UCSD-AML1 (cell line): ENCODE results near the gene MND1.
"Not testable (repeated sequence)": the region's sequence is repeated elsewhere in the genome, so short reads cannot be mapped to it uniquely, and the experiment has no call there.

Experiments used
- DNase-seq: peaks from one replicate; lab custom pipeline; 2025; ENCODE audit not compliant: unreplicated experiment; lab: John Stamatoyannopoulos, UW

The MND1 gene

GRCh38 chr4:153438916-153439756, 94.6 kb downstream of the MND1 start:
- peak; percentile 14 for DNase-seq

- no peak for DNase-seq
Observed at GRCh38 chr4:153439831-153440230, 95.3 kb downstream of the MND1 start.

GRCh38 chr4:153440475-153440874, 96.0 kb downstream of the MND1 start:
- no peak for DNase-seq

GRCh38 chr4:153447175-153447905, 102.9 kb downstream of the MND1 start:
- no peak for DNase-seq

GRCh38 chr4:153448003-153448731, 103.7 kb downstream of the MND1 start:
- no peak for DNase-seq

- no peak for DNase-seq
Observed at GRCh38 chr4:153449338-153449737, 104.8 kb downstream of the MND1 start.

- peak; percentile 28 for DNase-seq
Observed at GRCh38 chr4:153450544-153450917, 106.0 kb downstream of the MND1 start.

GRCh38 chr4:153451145-153451544, 106.7 kb downstream of the MND1 start:
- DNase-seq, result not testable (repeated sequence)

GRCh38 chr4:153451911-153452657, 107.6 kb downstream of the MND1 start:
- peak; percentile 9 for DNase-seq

- no peak for DNase-seq
Observed at GRCh38 chr4:153452658-153453378, 108.3 kb downstream of the MND1 start.

- DNase-seq, result no peak
Observed at GRCh38 chr4:153453402-153453801, 108.9 kb downstream of the MND1 start.

- no peak for DNase-seq
Observed at GRCh38 chr4:153458969-153459368, 114.5 kb downstream of the MND1 start.

- DNase-seq, result not testable (repeated sequence)
Observed at GRCh38 chr4:153461549-153461948, 117.1 kb downstream of the MND1 start.

- no peak for DNase-seq
Observed at GRCh38 chr4:153464068-153464467, 119.6 kb downstream of the MND1 start.
